B cell (primary cell): ENCODE results near the gene PEX11B. TPM values are rescaled to one million over a fixed set of nuclear protein-coding genes. Genes with fewer than 3 reads are reported as not detected.

Experiments
- ATAC-seq: fragments of 200-7000 bp; cut with Tn5 transposase; one replicate; pipeline ENCODE4 v1.10.0; 2021; ENCODE audit warnings: low read depth, mild to moderate bottlenecking, moderate number of reproducible peaks, moderate library complexity
- CTCF ChIA-PET: fragments of 350-600 bp; sonication (Branson Sonifier 250); formaldehyde crosslinking; loops from one replicate; lab custom pipeline; 2021; ENCODE audit warnings: antibody characterized with exemption, inconsistent platforms; lab: Charles Lee
- POLR2A ChIA-PET: fragments of 350-600 bp; sonication (Branson Sonifier 250); formaldehyde crosslinking; loops from one replicate; lab custom pipeline; 2021; ENCODE audit warnings: antibody characterized with exemption; lab: Charles Lee
- DNase-seq: peaks from one replicate; pipeline ENCODE4 v3.0.0; 2013
- H2AFZ ChIP-seq: 2 replicates; pipeline ENCODE4 v1.6.1; 2012; ENCODE audit warnings: mild to moderate bottlenecking, low read depth, low read length; ENCODE audit not compliant: insufficient read depth, poor library complexity, severe bottlenecking
- H3K27ac ChIP-seq, 2 donors: 1 replicate in 1 of 2; 2 replicates in 1 of 2; pipeline ENCODE4 v1.5.1; 2012 to 2013; ENCODE audit warnings: low read length in 2 of 2, mild to moderate bottlenecking in 2 of 2, moderate library complexity in 1 of 2
- H3K27me3 ChIP-seq, 4 experiments: fragments of 200-600 bp in 1 of 4; sonication (generic) in 1 of 4; replicated peaks in 1 of 4; 1 replicate in 2 of 4; 2 replicates in 2 of 4; pipeline versions ENCODE4 v1.6.1 to v1.7.0; 2013 to 2016; ENCODE audit warnings: low read length in 3 of 4, mild to moderate bottlenecking in 2 of 4, mixed read lengths in 1 of 4, moderate library complexity in 1 of 4; ENCODE audit not compliant: insufficient read depth in 4 of 4, control insufficient read depth in 3 of 4; ENCODE audit errors: control extremely low read depth in 1 of 4
- H3K36me3 ChIP-seq, 2 experiments: replicated peaks in 1 of 2; 1 replicate in 1 of 2; 2 replicates in 1 of 2; pipeline versions ENCODE4 v1.6.1 to v1.7.1; 2013; ENCODE audit warnings: low read length in 1 of 2; ENCODE audit not compliant: insufficient read depth in 2 of 2, control insufficient read depth in 1 of 2; ENCODE audit errors: control extremely low read depth in 1 of 2, extremely low read depth in 1 of 2
- H3K4me1 ChIP-seq, 2 donors: fragments of 200-600 bp in 1 of 2; sonication (generic) in 1 of 2; 1 replicate in 1 of 2; 2 replicates in 1 of 2; pipeline versions ENCODE4 v1.5.1 to v1.6.1; 2013 to 2017; ENCODE audit warnings: low read length in 2 of 2; ENCODE audit not compliant: control insufficient read depth in 2 of 2, insufficient read depth in 2 of 2
- H3K4me2 ChIP-seq: replicated peaks from 2 replicates; pipeline ENCODE3; 2012; ENCODE audit warnings: mild to moderate bottlenecking, low read depth, low read length; ENCODE audit not compliant: poor library complexity, severe bottlenecking
- H3K4me3 ChIP-seq, 5 experiments: fragments of 200-600 bp in 1 of 5; sonication (generic) in 1 of 5; 1 replicate in 3 of 5; 2 replicates in 2 of 5; pipeline versions ENCODE4 v1.5.1 to v1.7.0; 2011 to 2016; ENCODE audit warnings: low read length in 4 of 5, mild to moderate bottlenecking in 4 of 5, low read depth in 2 of 5, control low read depth in 1 of 5, moderate library complexity in 1 of 5; ENCODE audit not compliant: insufficient read depth in 1 of 5; ENCODE audit errors: control extremely low read depth in 1 of 5, extremely low read depth in 1 of 5
- H3K79me2 ChIP-seq: fragments of 200-600 bp; sonication (generic); one replicate; pipeline ENCODE4 v1.6.0; 2016; ENCODE audit warnings: low read length; ENCODE audit not compliant: control insufficient read depth, insufficient read depth
- H3K9ac ChIP-seq: fragments of 200-600 bp; sonication (generic); 2 replicates; pipeline ENCODE4 v1.6.1; 2017; ENCODE audit warnings: mild to moderate bottlenecking, low read length, moderate library complexity
- H3K9me3 ChIP-seq, 3 donors: one replicate each; pipeline versions ENCODE4 v1.6.1 to v1.7.1; 2013; ENCODE audit warnings: low read length in 2 of 3; ENCODE audit not compliant: control insufficient read depth in 2 of 3, insufficient read depth in 1 of 3; ENCODE audit errors: control extremely low read depth in 1 of 3
- H4K20me1 ChIP-seq: 2 replicates; pipeline ENCODE4 v1.6.0; 2012; ENCODE audit warnings: mild to moderate bottlenecking, low read length; ENCODE audit not compliant: insufficient read depth, control insufficient read depth, poor library complexity, severe bottlenecking
- H3K27ac Mint-ChIP-seq: one replicate; pipeline ENCODE4 v1.8.0; 2021; ENCODE audit warnings: mixed read lengths
- H3K27me3 Mint-ChIP-seq: one replicate; pipeline ENCODE4 v1.8.0; 2021; ENCODE audit warnings: mixed read lengths
- H3K4me1 Mint-ChIP-seq: one replicate; pipeline ENCODE4 v1.8.0; 2021; ENCODE audit warnings: mixed read lengths
- H3K4me3 Mint-ChIP-seq: one replicate; pipeline ENCODE4 v1.8.0; 2021; ENCODE audit warnings: mixed read lengths
- H3K9me3 Mint-ChIP-seq: one replicate; pipeline ENCODE4 v1.8.0; 2022; ENCODE audit warnings: mixed read lengths; ENCODE audit not compliant: insufficient read depth
- CTCF ChIP-seq: fragments of 200-600 bp; IDR thresholded peaks from one replicate; pipeline ENCODE4 v1.8.0; 2022; ENCODE audit warnings: antibody characterized with exemption, mild to moderate bottlenecking
- EZH2 ChIP-seq: IDR thresholded peaks from 2 replicates; pipeline ENCODE4 v1.6.1; 2012; ENCODE audit warnings: borderline replicate concordance, low read depth, mild to moderate bottlenecking, moderate library complexity, low read length; ENCODE audit not compliant: insufficient read depth, poor library complexity, severe bottlenecking
- WGBS: methylation state at CpG from one replicate; pipeline ENCODE4 v1.1.5; 2013; ENCODE audit warnings: missing lambda C conversion rate; ENCODE audit not compliant: insufficient coverage; 5-methylcytosine and 5-hydroxymethylcytosine counted together
- intact Hi-C: fragments of 100-400 bp; cut with micrococcal nuclease; formaldehyde crosslinking; loops from one replicate; pipeline ENCODE4 v1.10.0; 2022
- polyA plus RNA-seq: library from polyadenylated mRNA; depleted of rRNA; stranded (reverse); fragments of >200 nt; gene quantifications from 2 replicates; pipeline ENCODE4 v1.2.3, GENCODE V29; 2012
- total RNA-seq, 2 donors: library from RNA; stranded (reverse); fragments of 120-200 nt in 1 of 2; gene quantifications; 1 replicate in 1 of 2; 2 replicates in 1 of 2; pipeline versions ENCODE4 v1.2.3 to v1.2.4, GENCODE V29; 2013 to 2022

PEX11B gene
- total and polyA plus RNA-seq, 2 donors (not counting 1 experiment from before 2014, with no cell fraction given) = 16.5 to 48.1 TPM

GRCh38 chr1:145886390-145886789 lies 32.1 kb downstream of the PEX11B start:
- DNase-seq (no peak), ATAC-seq (no peak)
- Mint-ChIP-seq H3K4me3 (peak overlapping the region; percentile 87), H3K4me1 (peaks cover 22% of the 10 kb centered on the region), H3K27me3 (peaks cover 26% of the 10 kb centered on the region), H3K9me3 (no peaks in the 10 kb centered on the region), H3K27ac (no peak overlapping the region)
- ChIA-PET CTCF (interaction anchor here (1.0 to 1.2 kb wide), 2 partner anchors 15 to 40 kb away, joined by 3 to 6 read pairs; partner anchors contain the start of gene NUDT17), POLR2A (interaction anchor here (4.2 kb wide), 1 partner anchor 27 kb away, joined by 22 read pairs; the partner anchor contains the start of gene PIAS3)
- Histone ChIP-seq H3K4me3 (peak overlapping the region in 4 of 5 experiments; percentile 60 to 84 (median 68)), H3K79me2 (no peaks in the 10 kb centered on the region), H3K4me1 (peaks cover 11 to 12% of the 10 kb centered on the region in 2 donors), H3K9ac (peak overlapping the region; percentile 71), H3K9me3 (no peaks in the 10 kb centered on the region), H2AFZ (peak overlapping the region; percentile 89), H3K27me3 (peaks cover 0 to 24% (median 18%) of the 10 kb centered on the region in 4 experiments), H4K20me1 (no peaks in the 10 kb centered on the region), H3K4me2 (peak overlapping the region; percentile 90), H3K36me3 (no peaks in the 10 kb centered on the region), H3K27ac (no peak overlapping the region)
- TF ChIP-seq EZH2 (no peak), CTCF (no peak)
- WGBS = 44% methylated on average over 6 of the region's 11 CpGs
- intact Hi-C loops = loop anchor here (5.0 kb wide), 1 partner anchor 39 kb away; the partner anchor contains the start of gene NUDT17

- peak within 1 kb of the TSS; percentile 71 for H3K9ac ChIP-seq
- H3K4me3 Mint-ChIP-seq = peak within 1 kb of the TSS; percentile 87
Measured at GRCh38 chr1:145885738-145886287, 32.7 kb downstream of the PEX11B start, which contains the start of gene ANKRD35. TSS of gene ANKRD35 (minus strand) at chr1:145885866. CDS start at chr1:145885758, 108 bp downstream.

More at GRCh38 chr1:145885738-145886287, 32.7 kb downstream of the PEX11B start, which contains the start of gene ANKRD35:
- POLR2A ChIA-PET = interaction anchor here (0.8 to 4.2 kb wide), 3 partner anchors 27 to 41 kb away, joined by 4 to 22 read pairs (median 4); partner anchors contain the start of genes NUDT17, PEX11B and PIAS3
- no peaks in the 10 kb centered on the region for H3K36me3 ChIP-seq
- CTCF ChIA-PET = interaction anchor here (0.9 to 2.4 kb wide), 3 partner anchors 14 to 79 kb away, joined by 3 to 9 read pairs (median 3); partner anchors contain the start of genes ANKRD34A, NUDT17 and POLR3GL
- Mint-ChIP-seq H3K4me1 (peaks cover 22% of the 10 kb centered on the region), H3K27ac (peak within 1 kb of the TSS; percentile 26), H3K27me3 (peaks cover 29% of the 10 kb centered on the region), H3K9me3 (no peaks in the 10 kb centered on the region)
- peak within 1 kb of the TSS; percentile 12 to 84 (median 63) for H3K4me3 ChIP-seq
- no peaks in the 10 kb centered on the region for H4K20me1 ChIP-seq
- no peaks in the 10 kb centered on the region for H3K9me3 ChIP-seq
- intact Hi-C loops = loop anchor here (1.0 to 5.0 kb wide), 3 partner anchors 27 to 39 kb away; partner anchors contain the start of genes NUDT17, PEX11B and PIAS3
- H3K79me2 ChIP-seq = no peaks in the 10 kb centered on the region
- under 1% methylated on average over 31 of the region's 36 CpGs for WGBS
- peak; percentile 99 for ATAC-seq
- DNase-seq = peak; percentile 91
- H3K4me1 ChIP-seq = peaks cover 11 to 12% of the 10 kb centered on the region in 2 donors
- H2AFZ ChIP-seq = peak within 1 kb of the TSS; percentile 89
- no peak within 1 kb of the TSS for H3K27ac ChIP-seq
- H3K4me2 ChIP-seq = peak within 1 kb of the TSS; percentile 90
- H3K27me3 ChIP-seq = peaks cover 0 to 24% (median 18%) of the 10 kb centered on the region in 4 experiments
- no peak for TF ChIP-seq EZH2
- no peak for TF ChIP-seq CTCF
